SJCRH30 (cell line): ENCODE results near the gene NIPSNAP2. TPM values are rescaled to one million over a fixed set of nuclear protein-coding genes. Genes with fewer than 3 reads are reported as not detected.
"Not testable (repeated sequence)": the region's sequence is repeated elsewhere in the genome, so short reads cannot be mapped to it uniquely, and the experiment has no call there.

Experiments
- DNase-seq, 2 experiments: peaks; one replicate each; pipeline ENCODE4 v3.0.0-alpha.2; 2015 to 2020
- H3K27ac ChIP-seq: fragments of 250-450 bp; sonication (Bioruptor Pico); 2 replicates; pipeline ENCODE4 v1.5.1; 2020; ENCODE audit warnings: mild to moderate bottlenecking, moderate library complexity
- H3K27me3 ChIP-seq: fragments of 250-450 bp; sonication (Bioruptor Pico); 2 replicates; pipeline ENCODE4 v1.5.1; 2020; ENCODE audit warnings: mild to moderate bottlenecking, moderate library complexity
- H3K36me3 ChIP-seq: fragments of 250-450 bp; sonication (Bioruptor Pico); 2 replicates; pipeline ENCODE4 v1.5.1; 2020; ENCODE audit warnings: mild to moderate bottlenecking, moderate library complexity
- H3K4me1 ChIP-seq: fragments of 250-450 bp; sonication (Bioruptor Pico); 2 replicates; pipeline ENCODE4 v1.5.1; 2020; ENCODE audit warnings: mild to moderate bottlenecking, moderate library complexity
- H3K4me3 ChIP-seq: fragments of 250-450 bp; sonication (Bioruptor Pico); 2 replicates; pipeline ENCODE4 v1.5.1; 2020; ENCODE audit warnings: mild to moderate bottlenecking, moderate library complexity
- H3K9me3 ChIP-seq: fragments of 250-450 bp; sonication (Bioruptor Pico); replicated peaks from 2 replicates; pipeline ENCODE4 v1.5.1; 2020; ENCODE audit warnings: mild to moderate bottlenecking, moderate library complexity
- total RNA-seq: library from RNA; depleted of rRNA; stranded (reverse); fragments of >200 nt; shearing (Covaris generic); gene quantifications from 2 replicates; pipeline ENCODE4 v1.2.3, GENCODE V29; 2014; rRNA removed

NIPSNAP2 gene
- total RNA-seq, 1 experiment from 2014 or later, result 63.7 TPM

DNA sequence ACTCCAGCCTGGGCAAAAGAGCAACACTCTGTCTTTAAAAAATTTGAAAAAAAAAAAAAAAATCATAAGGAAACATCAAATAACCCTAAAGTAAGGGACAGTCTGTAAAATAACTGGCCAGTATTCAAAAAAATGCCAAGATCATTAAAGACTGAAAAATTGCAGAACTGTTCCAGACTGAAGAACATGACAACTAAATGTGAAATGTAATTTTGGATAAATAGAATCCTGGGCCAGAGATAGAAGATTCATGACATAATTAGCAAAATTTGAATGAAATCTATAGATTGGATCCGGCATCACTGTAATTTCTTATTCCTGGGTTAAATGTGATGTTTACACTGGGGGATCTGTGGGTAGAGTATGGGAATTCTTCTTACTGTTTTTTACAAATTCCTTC is 83.9 kb downstream of the NIPSNAP2 start:
- Histone ChIP-seq H3K27ac (no peak overlapping the region), H3K9me3 (no peaks in the 10 kb centered on the region), H3K27me3 (no peaks in the 10 kb centered on the region), H3K4me3 (no peak overlapping the region), H3K36me3 (peaks cover 15% of the 10 kb centered on the region), H3K4me1 (peaks cover 7% of the 10 kb centered on the region)
- no peak for DNase-seq

DNA sequence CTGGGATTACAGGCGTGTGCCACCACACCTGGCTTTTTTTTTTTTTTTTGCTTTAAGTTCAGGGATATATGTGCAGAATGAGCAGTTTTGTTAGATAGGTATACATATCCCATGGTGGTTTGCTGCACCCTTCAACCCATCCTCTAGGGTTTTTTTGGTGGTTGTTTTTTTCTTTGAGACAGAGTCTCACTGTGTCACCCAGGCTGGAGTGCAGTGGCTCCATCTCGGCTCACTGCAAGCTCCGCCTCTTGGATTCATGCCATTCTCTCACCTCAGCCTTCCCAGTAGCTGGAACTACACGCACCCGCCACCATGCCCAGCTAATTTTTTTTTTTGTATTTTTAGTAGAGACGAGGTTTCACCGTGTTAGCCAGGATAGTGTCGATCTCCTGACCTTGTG is 84.4 kb downstream of the NIPSNAP2 start:
- H3K27me3 ChIP-seq, H3K27ac ChIP-seq, H3K4me3 ChIP-seq, H3K9me3 ChIP-seq: not testable (repeated sequence)
- peak; percentile 42 to 53 for DNase-seq
- Histone ChIP-seq H3K4me1 (peaks cover 11% of the 10 kb centered on the region), H3K36me3 (peaks cover 20% of the 10 kb centered on the region)

Other genes starting within 250 kb of the NIPSNAP2 start
- not detected in 2 replicates for gene SEPTIN14, start 101.8 kb upstream of the NIPSNAP2 start, total RNA-seq
- gene ZNF713, start 77.1 kb upstream of the NIPSNAP2 start, total RNA-seq, result 9.0 and 10.1 TPM in 2 replicates
- gene MRPS17, start 12.7 kb upstream of the NIPSNAP2 start, total RNA-seq, result 40.3 TPM in 2 replicates
- 39.6 and 53.2 TPM in 2 replicates for gene PSPH, start 86.9 kb downstream of the NIPSNAP2 start, total RNA-seq
- 484 and 522 TPM in 2 replicates for gene CCT6A, start 87.2 kb downstream of the NIPSNAP2 start, total RNA-seq
- gene SUMF2, start 99.7 kb downstream of the NIPSNAP2 start, total RNA-seq, result 73.9 and 78.9 TPM in 2 replicates
- 1.1 and 1.4 TPM in 2 replicates for gene PHKG1, start 128.4 kb downstream of the NIPSNAP2 start, total RNA-seq
- 603 and 727 TPM in 2 replicates for gene CHCHD2, start 141.9 kb downstream of the NIPSNAP2 start, total RNA-seq
- not detected in 2 replicates for gene NUPR2, start 151.8 kb downstream of the NIPSNAP2 start, total RNA-seq